ENCODE measurements around the gene EPHA5.

GRCh38 chr4:65510976-65511375 lies 159.3 kb downstream of the EPHA5 start:
- TF ChIP-seq POLR2A (IDR thresholded peaks at IDR 0.05; ENCODE audit: low read length) (no peak), GATA1 (IDR thresholded peaks at IDR 0.05; ENCODE audit: low read depth, low read length) (no peak)
